HG03571 (cell line): ENCODE data around the gene PCDH9.

Experiments
- ATAC-seq: cut with Tn5 transposase; IDR thresholded peaks from one replicate; pipeline ENCODE4 v1.9.1; 2021; ENCODE audit not compliant: unreplicated experiment

The PCDH9 gene

GRCh38 chr13:66557357-66557756 is 672.8 kb downstream of the PCDH9 start:
- no peak for ATAC-seq

GRCh38 chr13:66556306-66556705 is 673.8 kb downstream of the PCDH9 start:
- ATAC-seq: no peak

- ATAC-seq: no peak
Observed at GRCh38 chr13:66553391-66553790, 676.7 kb downstream of the PCDH9 start.

DNA sequence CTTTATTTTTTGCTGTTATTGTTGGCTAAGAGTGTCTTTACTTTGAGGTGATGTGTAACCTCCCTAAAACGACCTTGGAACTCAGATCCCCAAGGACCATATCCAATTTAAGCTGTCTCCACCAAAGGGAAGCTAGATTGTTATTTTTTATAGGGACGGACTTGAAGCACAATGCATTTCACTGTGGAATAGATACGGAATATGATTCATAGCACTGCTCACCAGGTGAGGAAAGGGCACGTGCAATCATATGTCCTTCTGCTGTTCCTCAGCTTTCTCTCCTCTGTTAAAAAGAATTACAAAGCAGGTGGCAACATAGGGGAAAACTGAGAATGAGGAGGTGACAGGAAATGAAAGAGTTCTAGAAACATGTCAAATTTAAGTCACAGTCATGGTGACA is 679.0 kb downstream of the PCDH9 start:
- ATAC-seq: no peak

- ATAC-seq: no peak
Observed at GRCh38 chr13:66547685-66548084, 682.5 kb downstream of the PCDH9 start.

DNA sequence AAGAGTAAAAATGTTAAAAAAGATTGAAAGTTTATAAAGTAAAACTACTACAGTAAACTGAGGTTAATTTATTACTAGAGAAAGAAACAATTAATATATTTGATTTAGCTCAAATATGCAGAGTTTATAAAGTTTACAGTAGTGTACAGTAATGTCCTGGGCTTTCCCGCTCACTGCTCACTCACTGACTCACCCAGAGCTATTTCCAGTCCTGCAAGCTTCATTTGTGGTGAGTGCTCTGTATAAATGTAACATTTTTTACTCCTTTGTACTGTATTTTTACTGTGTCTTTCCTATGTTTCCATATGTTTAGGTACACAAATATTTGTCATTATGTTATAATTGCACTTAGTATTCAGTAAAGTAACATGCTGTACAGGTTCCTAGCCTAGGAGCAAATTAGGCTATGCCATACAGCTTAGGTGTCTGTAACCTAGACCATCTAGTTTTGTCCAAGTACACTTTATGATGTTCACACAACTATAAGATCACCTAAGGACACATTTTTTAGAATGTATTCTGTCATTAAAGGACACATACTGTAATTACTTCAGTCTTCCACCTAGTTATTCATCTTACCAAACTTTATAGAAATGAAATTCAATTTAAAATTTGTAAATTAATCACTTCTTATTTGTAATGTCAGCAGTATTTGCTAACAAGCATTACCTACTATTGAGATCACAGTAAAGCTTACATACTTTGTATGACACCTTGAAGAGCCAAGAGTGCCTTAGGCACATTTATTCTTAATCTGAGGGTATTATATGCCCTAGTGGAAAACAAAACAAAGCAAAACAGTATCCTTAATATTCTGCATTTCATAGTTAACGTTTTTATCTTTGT is 683.4 kb downstream of the PCDH9 start:
- no peak for ATAC-seq

DNA sequence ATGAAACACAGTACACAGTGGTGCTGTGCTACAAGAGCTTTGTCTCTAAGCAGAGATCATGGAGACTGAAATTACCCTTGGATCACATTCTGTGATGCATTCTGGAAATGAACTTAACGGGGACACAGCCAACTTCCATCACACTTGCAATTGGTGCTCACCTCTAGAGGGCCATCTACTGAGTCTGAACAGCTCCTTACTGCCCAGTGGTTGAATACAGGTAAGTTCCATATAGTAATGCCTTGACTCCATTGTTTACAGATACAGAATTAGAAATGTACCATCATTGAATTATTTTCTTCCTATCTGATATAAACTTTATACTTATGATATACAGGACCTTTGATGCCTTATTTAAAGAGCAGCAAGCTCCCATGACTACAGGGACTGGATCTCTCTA is 686.4 kb downstream of the PCDH9 start:
- no peak for ATAC-seq

DNA sequence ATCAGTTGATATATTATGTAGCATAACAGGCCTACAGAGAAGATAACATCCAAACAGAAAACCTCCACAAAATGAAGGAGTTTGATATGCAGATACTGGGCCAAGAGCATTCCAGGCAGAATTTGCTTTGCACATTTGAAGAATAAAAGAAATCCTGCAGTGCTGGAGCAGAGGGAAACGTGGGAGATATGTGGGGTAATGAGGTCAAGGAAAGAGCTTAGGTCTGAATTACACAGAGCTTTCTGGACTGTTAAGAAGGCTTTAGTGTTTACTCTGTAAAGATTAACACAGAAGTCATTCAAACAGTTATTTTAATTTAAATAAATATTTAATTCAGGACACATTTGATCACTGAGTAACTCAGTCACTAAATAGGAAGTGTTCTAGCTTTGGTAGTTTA is 692.7 kb downstream of the PCDH9 start:
- no peak for ATAC-seq

DNA sequence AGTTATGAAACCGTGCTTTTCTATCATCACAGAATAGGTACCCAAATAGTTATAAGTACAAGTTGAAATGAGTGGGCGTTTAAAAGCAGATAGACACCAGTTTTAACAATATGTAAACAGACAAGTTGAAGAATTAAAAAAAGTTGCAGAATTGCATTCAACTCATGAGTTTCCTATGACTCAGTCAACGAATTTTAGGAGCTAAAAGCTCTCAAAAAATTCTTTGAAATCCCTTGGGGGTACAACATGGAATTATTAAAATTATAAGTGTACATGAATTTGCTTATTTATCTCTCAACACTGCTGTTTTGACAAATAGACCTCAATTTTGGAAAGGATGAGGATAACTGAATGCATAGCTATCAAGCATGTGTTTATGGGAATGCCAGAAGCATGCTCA is 693.4 kb downstream of the PCDH9 start:
- no peak for ATAC-seq

DNA sequence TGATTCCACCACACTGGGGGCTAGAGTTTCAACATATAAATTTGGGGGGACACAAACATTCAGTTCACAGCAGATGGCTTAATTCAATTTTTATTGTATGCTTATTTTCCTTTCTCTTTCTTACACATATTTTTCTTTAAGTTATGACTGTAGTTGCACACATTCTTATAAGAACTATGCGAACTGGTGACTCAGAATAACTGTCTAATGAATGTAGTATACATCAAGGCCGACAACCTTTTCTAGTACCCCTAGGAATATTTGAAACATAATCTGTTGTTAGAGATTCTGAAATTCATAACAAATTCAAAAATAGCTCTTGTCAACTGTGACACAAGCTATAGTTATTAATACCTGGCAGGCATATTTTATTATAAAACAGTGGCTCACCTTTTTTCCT is 695.6 kb downstream of the PCDH9 start:
- no peak for ATAC-seq

DNA sequence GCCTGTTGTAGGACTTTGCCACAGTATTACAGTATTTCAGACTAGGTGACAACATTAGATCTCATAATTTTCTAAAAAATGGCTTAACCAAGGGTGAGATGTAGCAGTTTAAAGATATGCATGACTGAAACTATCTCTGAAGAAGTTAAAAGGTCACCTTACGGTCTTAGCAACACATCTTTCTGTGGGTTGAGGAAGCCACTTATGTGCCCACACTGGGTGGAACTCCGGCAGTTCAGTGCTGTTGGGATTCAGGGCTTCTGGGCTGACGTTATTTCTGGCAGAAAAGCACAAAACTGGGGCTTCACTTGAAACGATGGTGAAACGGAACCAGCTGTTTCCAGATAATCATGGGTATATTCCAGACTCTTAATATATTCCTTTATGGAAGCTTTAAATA is 697.3 kb downstream of the PCDH9 start:
- ATAC-seq: no peak

DNA sequence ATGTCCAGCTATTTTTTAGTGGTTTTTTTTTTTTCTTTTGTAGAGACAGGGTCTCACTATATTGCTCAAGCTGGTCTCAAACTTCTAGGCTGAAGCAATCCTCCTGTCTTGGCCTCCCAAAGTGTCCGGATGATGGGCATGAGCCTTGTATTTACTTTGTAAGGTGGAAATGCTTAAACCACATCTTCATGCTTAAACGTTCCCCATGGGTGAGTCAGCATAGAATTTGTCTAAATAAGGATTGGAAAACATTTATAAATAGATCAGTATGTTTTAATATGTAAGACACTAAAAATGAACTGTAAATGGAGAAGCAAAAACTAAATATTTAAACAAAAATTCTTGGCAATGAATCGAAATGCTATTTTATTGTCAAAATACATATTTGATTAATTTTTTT is 698.0 kb downstream of the PCDH9 start:
- ATAC-seq: no peak

- no peak for ATAC-seq
Observed at GRCh38 chr13:66530686-66531085, 699.5 kb downstream of the PCDH9 start.

DNA sequence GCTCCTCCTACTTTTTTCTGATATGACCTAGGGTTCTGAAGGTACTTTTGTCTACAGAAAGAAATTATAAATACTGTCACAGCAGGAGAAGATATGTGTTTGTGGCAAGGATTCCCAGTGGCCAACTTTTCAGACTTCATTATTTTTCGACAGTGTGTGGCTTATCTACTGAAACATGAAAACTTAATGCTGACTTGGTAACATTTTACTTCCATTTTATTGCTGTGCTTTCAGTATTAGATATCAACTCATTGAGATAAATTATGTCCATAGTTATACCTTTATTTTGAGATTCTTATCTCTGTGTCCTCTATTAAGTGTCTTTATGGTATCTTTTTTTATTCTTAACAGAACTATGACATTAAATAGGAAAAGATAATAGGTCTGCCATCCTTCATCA is 700.0 kb downstream of the PCDH9 start:
- ATAC-seq: no peak

GRCh38 chr13:66528944-66529576 is 701.1 kb downstream of the PCDH9 start:
- ATAC-seq: no peak

GRCh38 chr13:66528180-66528579 is 702.0 kb downstream of the PCDH9 start:
- ATAC-seq: no peak

DNA sequence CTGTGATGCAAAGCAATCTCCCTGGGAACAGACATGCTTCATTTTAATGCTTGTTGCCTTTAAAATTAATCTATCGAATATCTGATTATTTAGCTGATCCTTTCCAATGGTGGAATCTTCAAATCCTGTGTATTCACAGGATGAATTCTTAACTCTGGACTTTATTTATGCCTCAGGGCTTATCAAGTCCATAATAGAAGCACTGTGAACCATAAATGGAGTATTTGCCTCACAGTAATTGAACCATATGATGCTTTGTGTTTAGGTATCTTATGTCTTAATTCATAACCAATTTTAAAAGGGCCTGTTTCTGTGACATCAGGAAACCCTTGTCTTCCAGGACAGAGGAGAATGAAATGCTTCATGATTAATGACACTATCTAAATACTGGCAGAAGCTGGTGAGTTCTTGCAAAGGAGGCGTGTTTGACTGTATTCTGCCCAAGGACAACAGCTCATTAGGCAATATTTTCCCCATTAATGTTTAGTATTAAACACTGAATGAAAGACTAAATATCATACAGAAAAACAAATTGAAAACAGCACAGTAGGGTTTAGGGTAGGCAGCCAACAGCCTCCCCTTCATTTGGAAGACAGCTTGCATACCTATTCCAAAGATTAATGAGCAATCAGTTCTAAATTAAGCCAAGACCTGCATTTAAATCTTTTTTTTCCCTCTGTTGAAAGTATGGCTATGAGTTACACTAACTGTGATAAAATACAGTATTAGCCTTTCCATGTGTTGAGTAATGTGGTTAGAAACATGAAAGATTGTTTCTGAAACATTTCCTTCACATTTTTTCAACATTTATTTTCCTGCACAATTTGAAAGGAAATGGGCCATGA is 709.4 kb downstream of the PCDH9 start:
- ATAC-seq: no peak

DNA sequence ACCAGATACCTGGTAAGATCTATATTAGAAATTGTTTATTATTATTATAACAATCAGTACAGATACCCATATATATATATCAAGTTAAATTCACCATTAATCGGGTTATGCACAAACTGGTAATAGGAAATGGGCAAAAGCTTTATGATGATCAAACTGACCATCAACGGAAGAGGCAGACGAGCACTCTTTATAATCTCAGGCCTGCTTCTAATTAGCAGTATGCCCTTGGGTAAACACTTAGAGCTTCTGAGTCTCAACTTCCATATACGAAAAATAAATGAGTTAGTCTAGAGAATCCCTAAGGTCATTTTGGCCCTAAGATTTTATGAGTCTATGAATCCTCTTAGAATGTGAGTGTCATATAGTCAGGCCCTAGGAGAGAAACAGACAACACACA is 710.9 kb downstream of the PCDH9 start:
- no peak for ATAC-seq

DNA sequence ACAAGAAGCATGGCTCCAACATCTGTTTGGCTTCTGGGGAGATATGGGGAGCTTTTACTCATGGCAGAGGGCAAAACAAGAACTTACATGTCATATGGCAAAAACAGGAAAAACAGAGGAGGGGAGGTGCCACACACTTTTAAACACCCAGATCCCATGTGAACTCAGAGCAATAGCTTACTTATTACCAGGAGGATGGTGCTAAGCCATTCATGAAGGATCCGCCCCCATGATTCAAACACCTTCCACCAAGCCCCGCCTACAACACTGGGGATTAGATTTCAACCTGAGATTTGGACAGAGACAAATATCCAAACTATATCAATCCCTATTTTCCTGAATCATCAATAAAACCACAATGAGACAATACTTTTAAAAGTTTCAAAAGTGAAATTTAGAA is 712.1 kb downstream of the PCDH9 start:
- ATAC-seq: no peak

- no peak for ATAC-seq
Observed at GRCh38 chr13:66513728-66514127, 716.4 kb downstream of the PCDH9 start.

- no peak for ATAC-seq
Observed at GRCh38 chr13:66509175-66509574, 721.0 kb downstream of the PCDH9 start.
